NOMO-1 treated with DMSO at 0.1 percent for 48 hours (cell line): Measurements from ENCODE around the gene PTMS.

Experiments
- DNase-seq: peaks from one replicate; lab custom pipeline; 2025; ENCODE audit not compliant: unreplicated experiment; lab: John Stamatoyannopoulos, UW

PTMS gene

DNA sequence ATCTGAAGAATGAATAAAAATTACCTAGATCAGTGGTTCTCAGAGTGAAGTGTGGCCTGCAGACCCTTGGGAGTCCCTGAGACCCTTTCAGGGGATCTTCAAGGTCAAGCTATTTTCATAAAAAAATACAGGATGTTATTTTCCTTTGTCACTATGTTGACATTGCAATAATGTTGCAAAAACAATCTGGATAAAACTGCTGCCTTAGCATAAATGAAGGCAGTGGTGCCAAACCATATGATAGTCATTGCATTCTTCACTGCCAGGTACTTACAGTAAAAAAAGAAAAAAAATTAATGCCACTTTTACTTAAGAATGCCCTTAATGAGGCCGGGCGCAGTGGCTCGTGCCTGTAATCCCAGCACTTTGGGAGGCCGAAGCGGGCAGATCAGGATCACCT lies 21.1 kb downstream of the PTMS start:
- DNase-seq = no peak

DNA sequence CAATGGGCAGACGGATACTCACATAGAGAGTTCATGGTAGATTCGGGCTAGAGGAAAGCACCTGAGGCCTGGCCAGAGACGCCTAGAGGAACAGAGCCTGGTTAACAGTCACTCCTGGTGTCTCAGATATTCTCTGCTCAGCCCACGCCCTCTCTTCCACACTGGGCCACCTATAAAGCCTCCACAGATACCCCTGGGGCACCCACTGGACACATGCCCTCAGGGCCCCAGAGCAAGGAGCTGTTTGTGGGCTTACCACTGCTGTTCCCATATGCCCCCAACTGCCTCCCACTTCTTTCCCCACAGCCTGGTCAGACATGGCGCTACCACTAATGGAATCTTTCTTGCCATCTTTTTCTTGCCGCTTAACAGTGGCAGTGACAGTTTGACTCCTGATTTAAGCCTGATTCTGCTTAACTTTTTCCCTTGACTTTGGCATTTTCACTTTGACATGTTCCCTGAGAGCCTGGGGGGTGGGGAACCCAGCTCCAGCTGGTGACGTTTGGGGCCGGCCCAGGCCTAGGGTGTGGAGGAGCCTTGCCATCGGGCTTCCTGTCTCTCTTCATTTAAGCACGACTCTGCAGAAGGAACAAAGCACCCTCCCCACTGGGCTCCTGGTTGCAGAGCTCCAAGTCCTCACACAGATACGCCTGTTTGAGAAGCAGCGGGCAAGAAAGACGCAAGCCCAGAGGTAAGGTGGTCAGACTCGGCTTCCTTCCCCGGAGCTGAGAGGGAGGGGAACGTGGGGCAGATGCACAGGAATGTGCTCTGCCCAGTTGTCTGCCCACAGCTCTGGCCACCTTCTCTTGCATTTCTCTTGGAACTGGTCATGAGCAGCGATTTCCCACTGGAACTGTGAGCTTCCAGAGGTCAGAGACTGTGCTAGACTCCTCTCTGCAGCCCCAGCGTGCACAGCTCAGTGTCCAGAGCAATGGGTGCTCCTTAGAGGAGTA lies 23.1 kb downstream of the PTMS start, which contains the start of gene CD4:
TSS of gene CD4 (plus strand) at position 557 of the 953 bp plus-strand sequence. CDS start 10,611 bp downstream, outside the sequence.
- DNase-seq = peak; percentile 56

DNA sequence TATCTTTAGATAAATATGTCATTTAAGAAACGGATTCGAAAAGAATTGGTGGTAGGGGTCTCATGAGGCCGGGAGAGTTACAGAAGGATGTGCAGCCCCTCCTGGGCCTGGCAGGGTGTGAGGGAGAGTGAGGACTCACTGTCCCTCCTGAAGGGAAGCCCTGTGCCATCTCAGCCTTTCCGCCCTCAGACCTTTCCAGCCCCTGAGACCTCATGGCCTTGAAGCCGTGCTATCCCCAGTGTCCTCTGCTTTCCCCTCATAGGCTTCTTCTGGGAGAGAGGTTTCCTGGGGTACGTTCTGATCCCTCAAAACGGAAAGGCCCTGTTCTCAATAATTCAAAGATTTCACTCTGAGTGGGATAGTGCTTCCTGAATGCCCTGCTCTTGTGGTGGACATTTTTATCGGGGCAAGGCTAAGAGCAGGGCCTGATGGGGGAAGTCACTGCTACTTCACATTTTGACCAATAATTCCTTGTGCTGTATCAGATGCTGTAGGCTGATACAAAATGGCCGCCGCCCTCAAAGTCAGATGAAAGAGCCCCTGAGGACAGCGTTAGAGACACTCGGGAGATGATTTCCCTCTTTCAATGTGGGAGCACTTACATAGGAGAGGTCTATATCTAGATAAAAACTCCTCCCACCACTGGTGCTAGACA lies 24.5 kb downstream of the PTMS start:
- DNase-seq = no peak

DNA sequence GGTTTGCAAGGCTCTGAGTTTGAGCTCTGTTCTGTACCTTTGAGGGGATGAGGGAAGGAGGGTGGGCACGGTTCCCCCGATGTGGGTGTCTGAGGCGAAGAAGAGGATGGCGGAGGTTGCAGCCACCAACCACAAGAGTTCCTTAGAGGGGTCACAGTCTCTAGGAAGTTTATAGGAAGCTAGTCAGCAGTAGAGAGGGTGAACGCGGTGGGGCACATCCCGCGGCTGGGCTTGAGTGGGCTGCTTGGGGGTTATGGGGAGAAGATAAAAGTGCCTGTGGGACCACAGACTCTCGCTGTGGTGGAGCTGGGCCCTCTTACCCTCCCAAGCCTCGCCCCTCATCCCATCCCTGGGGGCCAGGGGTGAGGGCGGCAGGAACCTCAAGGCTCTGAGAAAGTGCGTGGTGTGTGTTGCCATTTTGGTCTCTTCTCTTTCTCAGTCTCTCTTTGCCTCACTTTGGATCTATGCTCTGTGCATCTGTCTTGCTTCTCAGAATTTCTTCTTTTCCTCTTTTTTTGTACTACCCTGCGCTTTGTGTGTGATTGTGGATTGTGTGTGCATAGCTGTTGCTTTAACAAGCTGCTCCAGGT lies 25.9 kb downstream of the PTMS start:
- no peak for DNase-seq

DNA sequence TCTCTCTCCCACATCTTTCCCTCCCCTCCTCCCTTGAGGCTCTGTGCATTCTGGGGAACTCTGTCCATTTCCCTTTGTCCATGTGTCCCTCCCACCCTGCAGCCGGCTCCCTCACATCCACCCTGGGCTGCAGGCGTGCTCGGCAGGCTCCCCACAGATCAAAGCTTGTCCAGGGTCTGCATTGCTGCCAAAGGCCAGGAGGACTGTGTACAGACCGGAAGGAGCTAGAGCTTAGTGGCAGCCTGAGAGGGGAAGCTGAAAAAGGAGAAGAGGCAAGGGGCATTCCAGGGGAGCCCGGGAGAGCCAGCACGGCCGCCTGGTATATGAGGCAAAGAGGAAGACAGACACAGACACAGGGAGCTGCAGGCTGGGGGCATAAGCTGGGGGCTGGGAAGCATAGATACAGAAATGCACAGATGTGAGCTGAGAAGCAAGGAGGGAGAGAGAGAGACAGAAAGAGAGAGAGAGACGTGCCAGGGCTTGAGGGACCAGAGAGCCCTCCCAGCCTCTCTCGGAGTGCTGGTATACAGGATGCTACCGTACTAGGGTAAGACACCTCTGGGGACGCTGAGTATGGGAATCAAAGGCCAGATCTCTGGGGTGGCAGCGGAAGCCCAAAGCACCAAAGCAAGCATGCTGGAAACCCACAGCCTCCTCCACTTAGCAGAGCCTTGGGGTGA lies 26.5 kb downstream of the PTMS start:
- peak; percentile 74 for DNase-seq

DNA sequence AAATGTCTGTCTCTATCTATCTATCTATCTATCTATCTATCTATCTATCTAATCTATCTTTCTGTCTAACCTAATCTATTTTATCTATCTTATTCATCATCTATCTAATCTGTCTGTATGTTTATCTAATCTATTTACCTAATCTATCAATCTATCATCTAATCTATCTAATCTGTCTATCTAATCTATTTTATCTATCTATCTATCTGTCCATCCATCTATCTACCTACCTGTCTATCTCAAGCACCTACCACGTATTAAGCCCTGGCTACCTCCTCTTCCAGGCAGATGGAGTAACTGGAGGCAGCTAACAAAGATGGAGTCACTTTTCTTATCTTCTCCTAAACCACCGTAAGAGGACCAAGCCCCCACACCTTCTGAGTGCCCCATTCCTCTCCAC lies 28.9 kb downstream of the PTMS start:
- DNase-seq = no peak

GRCh38 chr12:6796576-6796975 lies 30.4 kb downstream of the PTMS start:
- no peak for DNase-seq

GRCh38 chr12:6799147-6799546 lies 33.0 kb downstream of the PTMS start:
- no peak for DNase-seq

DNA sequence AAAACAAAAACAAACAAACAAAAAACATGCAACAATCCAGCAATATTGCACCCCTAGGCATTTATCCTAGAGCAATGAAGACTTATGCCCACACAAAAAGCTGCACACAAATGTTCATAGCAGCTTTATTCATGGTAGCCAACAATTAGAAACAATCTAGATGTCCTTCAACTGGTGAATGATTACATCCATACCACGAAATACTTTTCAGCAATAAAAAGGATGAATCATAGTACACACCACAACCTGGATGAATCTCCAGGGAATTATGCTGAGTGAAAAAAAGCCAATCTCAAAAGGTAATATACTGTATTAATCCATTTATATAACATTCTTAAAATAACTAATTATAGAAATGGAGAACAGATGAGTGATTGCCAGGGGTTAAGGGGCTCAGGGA lies 41.0 kb downstream of the PTMS start:
- no peak for DNase-seq

GRCh38 chr12:6809056-6809455 lies 42.9 kb downstream of the PTMS start:
- no peak for DNase-seq

GRCh38 chr12:6810758-6811157 lies 44.6 kb downstream of the PTMS start:
- DNase-seq = no peak

- peak; percentile 52 for DNase-seq
These were observed 47.2 kb downstream of the PTMS start for GRCh38 chr12:6813363-6813762.

DNA sequence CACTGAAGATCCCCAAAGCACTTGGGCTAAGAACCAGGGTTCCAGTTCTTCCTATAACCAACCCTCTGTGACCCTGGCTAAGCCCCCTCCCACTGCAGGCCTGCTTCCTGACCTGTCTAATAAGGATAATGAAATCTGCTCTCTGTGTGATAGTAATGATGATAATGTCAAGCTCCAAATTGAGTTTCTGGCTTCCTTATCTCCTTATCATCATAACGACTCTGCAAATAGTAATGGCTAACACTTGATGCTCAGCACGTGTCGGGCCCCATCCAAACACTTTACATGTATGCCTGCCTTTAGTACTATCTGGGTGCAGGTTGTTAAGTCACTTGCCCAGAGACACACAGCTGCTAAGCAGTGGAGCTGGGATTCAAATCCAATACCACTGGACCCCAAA lies 50.4 kb downstream of the PTMS start:
- DNase-seq = no peak

DNA sequence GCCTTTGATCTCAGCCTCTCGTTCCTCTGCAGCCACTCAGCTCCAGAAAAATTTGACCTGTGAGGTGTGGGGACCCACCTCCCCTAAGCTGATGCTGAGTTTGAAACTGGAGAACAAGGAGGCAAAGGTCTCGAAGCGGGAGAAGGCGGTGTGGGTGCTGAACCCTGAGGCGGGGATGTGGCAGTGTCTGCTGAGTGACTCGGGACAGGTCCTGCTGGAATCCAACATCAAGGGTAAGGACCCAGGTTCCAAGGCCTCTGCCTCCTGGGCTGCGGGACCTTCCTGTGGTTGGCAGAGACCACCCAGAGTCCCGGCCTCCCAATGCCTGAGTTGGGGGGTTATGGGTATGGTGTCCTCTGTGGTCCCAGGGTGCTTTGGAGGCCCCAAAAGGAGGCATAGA lies 50.9 kb downstream of the PTMS start:
- no peak for DNase-seq

- DNase-seq = no peak
These were observed 51.5 kb downstream of the PTMS start for GRCh38 chr12:6817662-6818157.

- no peak for DNase-seq
These were observed 52.1 kb downstream of the PTMS start for GRCh38 chr12:6818222-6818621.

- DNase-seq = no peak
These were observed 52.5 kb downstream of the PTMS start for GRCh38 chr12:6818645-6819044.

DNA sequence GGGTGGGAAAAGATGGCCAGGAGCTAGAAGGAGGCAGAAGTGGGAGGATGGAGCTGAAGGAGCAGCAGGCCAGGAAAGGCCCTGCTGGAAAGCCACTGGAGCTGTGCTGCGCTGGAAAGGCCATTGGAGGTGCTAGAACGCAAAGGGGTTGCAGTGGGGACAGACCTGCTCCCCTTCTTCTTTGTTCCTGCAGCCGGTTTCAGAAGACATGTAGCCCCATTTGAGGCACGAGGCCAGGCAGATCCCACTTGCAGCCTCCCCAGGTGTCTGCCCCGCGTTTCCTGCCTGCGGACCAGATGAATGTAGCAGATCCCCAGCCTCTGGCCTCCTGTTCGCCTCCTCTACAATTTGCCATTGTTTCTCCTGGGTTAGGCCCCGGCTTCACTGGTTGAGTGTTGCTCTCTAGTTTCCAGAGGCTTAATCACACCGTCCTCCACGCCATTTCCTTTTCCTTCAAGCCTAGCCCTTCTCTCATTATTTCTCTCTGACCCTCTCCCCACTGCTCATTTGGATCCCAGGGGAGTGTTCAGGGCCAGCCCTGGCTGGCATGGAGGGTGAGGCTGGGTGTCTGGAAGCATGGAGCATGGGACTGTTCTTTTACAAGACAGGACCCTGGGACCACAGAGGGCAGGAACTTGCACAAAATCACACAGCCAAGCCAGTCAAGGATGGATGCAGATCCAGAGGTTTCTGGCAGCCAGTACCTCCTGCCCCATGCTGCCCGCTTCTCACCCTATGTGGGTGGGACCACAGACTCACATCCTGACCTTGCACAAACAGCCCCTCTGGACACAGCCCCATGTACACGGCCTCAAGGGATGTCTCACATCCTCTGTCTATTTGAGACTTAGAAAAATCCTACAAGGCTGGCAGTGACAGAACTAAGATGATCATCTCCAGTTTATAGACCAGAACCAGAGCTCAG lies 53.2 kb downstream of the PTMS start:
- no peak for DNase-seq

- DNase-seq = no peak
These were observed 54.0 kb downstream of the PTMS start for GRCh38 chr12:6820166-6820565.
